Aorta (tissue), 5 donors: ENCODE results near the gene TMEM245. TPM values are rescaled to one million over a fixed set of nuclear protein-coding genes. Genes with fewer than 3 reads are reported as not detected.
A peak's percentile ranks its signal among the peaks of the same experiment; 100 is the strongest.

Experiments used
- ATAC-seq: fragments of 200-7000 bp; cut with Tn5 transposase; one replicate; pipeline ENCODE4 v1.9.1; 2022; ENCODE audit warnings: moderate library complexity; ENCODE audit not compliant: low FRiP score
- DNase-seq, 2 donors: peaks; one replicate each; pipeline ENCODE4 v3.0.0-alpha.2; 2020
- H3K27ac ChIP-seq, 2 donors: one replicate each; pipeline ENCODE4 v1.5.1; 2013; ENCODE audit warnings: low read length in 2 of 2, mild to moderate bottlenecking in 2 of 2, moderate library complexity in 2 of 2, control low read depth in 1 of 2, inconsistent platforms in 1 of 2, low read depth in 1 of 2
- H3K27me3 ChIP-seq, 2 donors: one replicate each; pipeline ENCODE4 v1.6.1; 2013; ENCODE audit warnings: control low read depth in 1 of 2, low read length in 1 of 2, mild to moderate bottlenecking in 1 of 2, moderate library complexity in 1 of 2; ENCODE audit not compliant: insufficient read depth in 2 of 2, control insufficient read depth in 1 of 2
- H3K36me3 ChIP-seq, 2 donors: one replicate each; pipeline ENCODE4 v1.6.1; 2013; ENCODE audit warnings: control low read depth in 1 of 2, low read length in 1 of 2, mild to moderate bottlenecking in 1 of 2; ENCODE audit not compliant: insufficient read depth in 2 of 2, control insufficient read depth in 1 of 2
- H3K4me1 ChIP-seq, 2 donors: one replicate each; pipeline ENCODE4 v1.6.1; 2013; ENCODE audit warnings: low read length in 2 of 2, control low read depth in 1 of 2, mild to moderate bottlenecking in 1 of 2, moderate library complexity in 1 of 2; ENCODE audit not compliant: insufficient read depth in 2 of 2, control insufficient read depth in 1 of 2
- H3K4me3 ChIP-seq, 2 donors: one replicate each; pipeline ENCODE4 v1.5.1; 2013; ENCODE audit warnings: low read length in 2 of 2, control low read depth in 1 of 2, mild to moderate bottlenecking in 1 of 2
- H3K9me3 ChIP-seq: one replicate; pipeline ENCODE4 v1.6.1; 2013; ENCODE audit warnings: mild to moderate bottlenecking, low read length; ENCODE audit not compliant: control insufficient read depth
- WGBS, 2 donors: extraction: QIAGEN DNeasy Blood & Tissue Kit; methylation state at CpG; one replicate each; pipeline ENCODE4 v1.1.7; 2013; 5-methylcytosine and 5-hydroxymethylcytosine counted together
- intact Hi-C, 2 donors: fragments of 100-400 bp; cut with DNase I; formaldehyde crosslinking; loops; one replicate each; pipeline versions ENCODE4 v1.14.2 to v1.15.0; 2022
- polyA plus RNA-seq, 2 donors: library from polyadenylated mRNA; stranded (reverse); fragments of 200-250 nt; gene quantifications; one replicate each; pipeline ENCODE4 v1.2.3, GENCODE V29; 2013
- total RNA-seq, 2 donors: library from RNA; stranded (reverse); fragmentation: NEBNext Ultra II Directional; extraction: Animal tissue kit (Norgen Biotek cat#: 25700); gene quantifications; one replicate each; pipeline ENCODE4 v1.2.1, GENCODE V29; 2021
- donor health status: healthy with polysubstance abuse.
- donor health status: Bipolar disorder and iron deficiency.
- donor health status: DM: no; HTN: no; CAD: no.
- donor health status: DM: no; HTN: no; CAD: no.
- donor health status: DM: yes; HTN: yes; CAD: no.

TMEM245 gene
- total and polyA plus RNA-seq, 4 donors: 10.1 to 60.1 (median 36.4) TPM

GRCh38 chr9:109036744-109037680 lies 82.7 kb downstream of the TMEM245 start:
- intact Hi-C loops: no loop called here
- ATAC-seq (no peak), DNase-seq (no peak)
- H3K9me3 ChIP-seq: no peaks in the 10 kb centered on the region
- peaks cover 0 to 4% of the 10 kb centered on the region in 2 donors for H3K36me3 ChIP-seq
- peaks cover 0 to 2% of the 10 kb centered on the region in 2 donors for H3K4me1 ChIP-seq
- WGBS, 2 donors: 81 to 85% methylated on average over 6 of the region's 6 CpGs
- no peaks in the 10 kb centered on the region for H3K27me3 ChIP-seq
- H3K4me3 ChIP-seq: no peak overlapping the region
- H3K27ac ChIP-seq: peak overlapping the region in 1 of 2 donors; percentile 50

GRCh38 chr9:109035684-109036423 lies 83.9 kb downstream of the TMEM245 start:
- peak; percentile 59 for ATAC-seq
- Histone ChIP-seq H3K36me3 (peaks cover 0 to under 1% of the 10 kb centered on the region in 2 donors), H3K27ac (no peak overlapping the region), H3K27me3 (no peaks in the 10 kb centered on the region), H3K4me1 (peaks cover 0 to 2% of the 10 kb centered on the region in 2 donors), H3K4me3 (no peak overlapping the region), H3K9me3 (no peaks in the 10 kb centered on the region)
- intact Hi-C loops: no loop called here
- peak in 1 of 2 donors; percentile 53 for DNase-seq
- WGBS, 2 donors: 43 to 47% methylated on average over 2 of the region's 2 CpGs

GRCh38 chr9:109033941-109034700 lies 85.6 kb downstream of the TMEM245 start:
- Histone ChIP-seq H3K27me3 (no peaks in the 10 kb centered on the region), H3K9me3 (no peaks in the 10 kb centered on the region), H3K4me1 (peaks cover 0 to 2% of the 10 kb centered on the region in 2 donors), H3K4me3 (no peak overlapping the region), H3K36me3 (no peaks in the 10 kb centered on the region), H3K27ac (no peak overlapping the region)
- DNase-seq: no peak
- 83 to 90% methylated on average over 6 of the region's 6 CpGs for WGBS, 2 donors
- intact Hi-C loops: no loop called here
- ATAC-seq: no peak

DNA sequence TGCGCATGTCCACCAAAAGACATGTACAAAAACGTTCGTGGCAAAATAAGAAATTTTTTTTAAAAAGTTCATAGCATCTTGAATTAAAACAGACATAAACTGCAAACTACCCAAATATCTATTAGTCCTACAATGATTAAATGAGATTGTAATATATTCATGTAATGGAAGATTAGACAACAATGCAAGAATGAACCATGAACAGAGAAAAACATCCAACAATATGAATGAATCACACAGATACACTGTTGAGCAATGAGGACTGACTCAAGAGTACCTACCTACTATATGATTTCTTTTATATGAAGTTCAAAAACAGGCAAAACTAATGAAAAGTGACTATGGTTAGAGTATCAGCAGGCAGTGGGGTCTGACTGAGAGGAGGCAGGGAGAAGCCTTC lies 88.5 kb downstream of the TMEM245 start:
- Histone ChIP-seq H3K9me3 (no peaks in the 10 kb centered on the region), H3K4me1 (peaks cover 2 to 5% of the 10 kb centered on the region in 2 donors), H3K27me3 (no peaks in the 10 kb centered on the region), H3K36me3 (no peaks in the 10 kb centered on the region), H3K4me3 (no peak overlapping the region), H3K27ac (no peak overlapping the region)
- ATAC-seq (no peak), DNase-seq (no peak)
- intact Hi-C loops: no loop called here
- WGBS, 2 donors: 85 to 87% methylated on average over 3 of the region's 3 CpGs

GRCh38 chr9:109030426-109030825 lies 89.3 kb downstream of the TMEM245 start:
- intact Hi-C loops: no loop called here
- Histone ChIP-seq H3K36me3 (no peaks in the 10 kb centered on the region), H3K27ac (no peak overlapping the region), H3K9me3 (no peaks in the 10 kb centered on the region), H3K27me3 (no peaks in the 10 kb centered on the region), H3K4me3 (no peak overlapping the region), H3K4me1 (peaks cover 0 to 10% of the 10 kb centered on the region in 2 donors)
- WGBS, 2 donors: 86 to 95% methylated on average over 4 of the region's 4 CpGs
- DNase-seq (no peak), ATAC-seq (no peak)

DNA sequence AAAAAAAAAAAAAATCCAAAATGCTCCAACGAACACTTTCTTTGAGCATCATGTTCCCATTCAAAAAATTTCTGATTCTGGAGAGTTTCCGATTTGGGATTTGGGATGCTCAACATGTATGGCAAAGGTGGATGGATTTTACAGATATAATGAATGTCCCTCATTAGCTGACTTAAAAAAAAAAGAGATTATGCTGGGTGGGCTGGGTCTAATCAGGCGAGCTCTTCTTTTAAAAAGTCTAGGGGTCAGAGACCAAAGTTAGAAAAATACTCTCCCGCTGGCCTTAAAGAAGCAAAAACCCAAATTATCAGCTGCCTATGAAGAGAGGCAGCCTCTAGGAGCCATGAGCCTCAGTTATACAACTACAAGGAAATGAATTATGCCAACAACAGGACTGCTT lies 91.3 kb downstream of the TMEM245 start:
- intact Hi-C loops: no loop called here
- ATAC-seq: no peak
- no peaks in the 10 kb centered on the region for H3K36me3 ChIP-seq
- H3K4me1 ChIP-seq: peaks cover 0 to 10% of the 10 kb centered on the region in 2 donors
- H3K9me3 ChIP-seq: no peaks in the 10 kb centered on the region
- WGBS, 2 donors: 97 to 98% methylated on average over 4 of the region's 4 CpGs
- no peaks in the 10 kb centered on the region for H3K27me3 ChIP-seq
- no peak overlapping the region for H3K27ac ChIP-seq
- no peak for DNase-seq
- H3K4me3 ChIP-seq: no peak overlapping the region

DNA sequence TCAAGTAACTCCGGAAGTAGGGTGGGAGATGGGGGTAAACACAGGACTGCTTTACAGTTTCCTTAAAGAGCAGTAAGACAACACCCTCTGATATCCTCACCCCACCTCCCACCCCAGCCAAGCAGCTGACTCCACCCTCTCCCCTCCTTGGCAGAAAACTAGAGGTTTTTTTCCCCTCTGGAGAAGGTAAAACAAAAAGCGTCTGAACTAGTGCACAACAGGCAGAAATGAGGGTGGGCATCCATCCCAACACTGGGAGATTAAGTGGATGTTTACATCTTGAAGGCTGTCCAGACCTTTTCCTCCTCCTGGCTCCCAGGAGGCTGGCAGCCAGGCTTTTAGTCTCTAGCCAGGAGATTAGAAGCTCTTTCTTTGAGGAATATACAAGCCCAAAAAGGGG lies 92.6 kb downstream of the TMEM245 start:
- DNase-seq: peak in 1 of 2 donors; percentile 41
- peaks cover 0 to 10% of the 10 kb centered on the region in 2 donors for H3K4me1 ChIP-seq
- no peak overlapping the region for H3K27ac ChIP-seq
- intact Hi-C loops: no loop called here
- no peaks in the 10 kb centered on the region for H3K9me3 ChIP-seq
- ATAC-seq: no peak
- H3K36me3 ChIP-seq: no peaks in the 10 kb centered on the region
- no peak overlapping the region for H3K4me3 ChIP-seq
- 2 to 14% methylated on average over 2 of the region's 2 CpGs for WGBS, 2 donors
- no peaks in the 10 kb centered on the region for H3K27me3 ChIP-seq

DNA sequence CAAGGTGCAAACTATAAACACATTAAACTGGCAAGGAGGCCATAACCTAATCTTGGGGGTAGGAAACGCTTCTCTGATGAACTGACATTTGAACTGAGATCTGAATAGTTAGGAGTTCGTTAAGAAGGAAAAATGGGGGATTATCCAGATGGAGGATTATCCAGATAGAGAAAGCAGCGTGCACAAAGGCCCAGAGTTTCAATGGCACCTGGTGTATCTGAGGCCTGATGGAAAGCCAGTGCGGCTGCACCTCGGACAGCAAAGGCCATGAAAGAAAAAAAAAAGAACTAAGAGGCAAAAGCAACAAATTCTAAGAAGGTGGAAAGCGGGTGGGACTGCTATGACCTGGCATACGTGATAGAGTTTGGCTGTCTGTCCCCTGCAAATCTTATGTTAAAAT lies 93.4 kb downstream of the TMEM245 start:
- ATAC-seq: no peak
- intact Hi-C loops: no loop called here
- Histone ChIP-seq H3K27me3 (no peaks in the 10 kb centered on the region), H3K4me3 (no peak overlapping the region), H3K4me1 (peaks cover 0 to 10% of the 10 kb centered on the region in 2 donors), H3K9me3 (no peaks in the 10 kb centered on the region), H3K36me3 (no peaks in the 10 kb centered on the region), H3K27ac (no peak overlapping the region)
- WGBS, 2 donors: 91 to 93% methylated on average over 7 of the region's 7 CpGs
- no peak for DNase-seq
